Measurements from ENCODE around the gene PKP4. TPM values are rescaled to one million over a fixed set of nuclear protein-coding genes. Genes with fewer than 3 reads are reported as not detected.

PKP4 gene
- total RNA-seq, 1 experiment from 2014 or later = 52.0 TPM

DNA sequence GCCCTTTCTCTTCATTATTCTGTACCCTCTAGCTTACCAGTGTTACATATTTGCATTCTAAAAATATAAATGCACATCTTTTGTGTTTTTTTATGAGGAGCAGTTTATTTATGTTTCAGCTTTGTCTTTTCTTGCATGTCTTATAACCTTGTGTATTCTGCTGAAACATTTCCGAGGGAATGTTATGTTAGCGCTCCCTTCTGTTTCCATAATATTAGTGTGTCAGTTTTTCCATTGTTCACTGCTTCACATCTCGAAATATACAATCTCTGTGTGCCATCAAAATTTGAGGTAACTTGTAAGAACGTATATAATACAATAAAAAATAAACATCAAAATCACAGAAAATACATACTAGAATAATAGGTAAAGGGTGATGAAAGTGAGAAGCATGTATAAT is 153.3 kb downstream of the PKP4 start:
- Histone ChIP-seq H3K27ac (ENCODE audit: insufficient read length, low read depth, low read length) (no peak overlapping the region), H4K5ac (ENCODE audit: insufficient read length, low read depth, low read length) (no peak overlapping the region), H3K27me3 (ENCODE audit: insufficient read depth, low read length) (no peaks in the 10 kb centered on the region), H2BK120ac (ENCODE audit: low read depth, low read length, poor library complexity, severe bottlenecking) (no peak overlapping the region), H2BK15ac (ENCODE audit: low read depth, low read length) (no peak overlapping the region), H4K8ac (replicated peaks; ENCODE audit: insufficient read length, low read depth, low read length) (no peak overlapping the region), H3T11ph (ENCODE audit: low read length) (no peak overlapping the region), H3K23ac (ENCODE audit: insufficient read length, low read depth, low read length) (no peak overlapping the region), H3K14ac (ENCODE audit: insufficient read depth, low read length) (no peak overlapping the region), H4K20me1 (ENCODE audit: control insufficient read depth, insufficient read depth, insufficient read length) (no peaks in the 10 kb centered on the region), H2BK20ac (ENCODE audit: low read depth, low read length, poor library complexity, severe bottlenecking) (no peak overlapping the region), H3K4me2 (ENCODE audit: insufficient read depth, insufficient read length, low read length) (no peak overlapping the region), H3K79me2 (ENCODE audit: insufficient read depth, low read length) (no peaks in the 10 kb centered on the region), H3K23me2 (ENCODE audit: insufficient read length, low read depth, low read length, poor library complexity, severe bottlenecking) (no peaks in the 10 kb centered on the region), H2AFZ (ENCODE audit: low read length) (no peak overlapping the region), H2BK12ac (ENCODE audit: insufficient read length, low read depth, low read length) (no peak overlapping the region), H2BK5ac (ENCODE audit: insufficient read length, low read length) (no peak overlapping the region), H4K91ac (ENCODE audit: insufficient read length, low read depth, low read length) (no peak overlapping the region), H2AK5ac (ENCODE audit: insufficient read length, low read length) (no peak overlapping the region), H3K79me1 (ENCODE audit: insufficient read depth, low read depth, low read length, poor library complexity, severe bottlenecking) (peaks cover 3% of the 10 kb centered on the region), H3K9ac (ENCODE audit: extremely low read depth, insufficient read length, low read length) (no peak overlapping the region), H3K4me1 (ENCODE audit: insufficient read depth, low read length) (no peaks in the 10 kb centered on the region), H3K18ac (ENCODE audit: insufficient read length, low read depth, low read length) (no peak overlapping the region), H3K4ac (ENCODE audit: low read depth, low read length) (no peak overlapping the region), H3K9me3 (ENCODE audit: control insufficient read depth, low read depth, low read length) (no peaks in the 10 kb centered on the region), H3K56ac (ENCODE audit: insufficient read length, low read depth, low read length) (no peak overlapping the region)
- TF ChIP-seq, protein P1, sequence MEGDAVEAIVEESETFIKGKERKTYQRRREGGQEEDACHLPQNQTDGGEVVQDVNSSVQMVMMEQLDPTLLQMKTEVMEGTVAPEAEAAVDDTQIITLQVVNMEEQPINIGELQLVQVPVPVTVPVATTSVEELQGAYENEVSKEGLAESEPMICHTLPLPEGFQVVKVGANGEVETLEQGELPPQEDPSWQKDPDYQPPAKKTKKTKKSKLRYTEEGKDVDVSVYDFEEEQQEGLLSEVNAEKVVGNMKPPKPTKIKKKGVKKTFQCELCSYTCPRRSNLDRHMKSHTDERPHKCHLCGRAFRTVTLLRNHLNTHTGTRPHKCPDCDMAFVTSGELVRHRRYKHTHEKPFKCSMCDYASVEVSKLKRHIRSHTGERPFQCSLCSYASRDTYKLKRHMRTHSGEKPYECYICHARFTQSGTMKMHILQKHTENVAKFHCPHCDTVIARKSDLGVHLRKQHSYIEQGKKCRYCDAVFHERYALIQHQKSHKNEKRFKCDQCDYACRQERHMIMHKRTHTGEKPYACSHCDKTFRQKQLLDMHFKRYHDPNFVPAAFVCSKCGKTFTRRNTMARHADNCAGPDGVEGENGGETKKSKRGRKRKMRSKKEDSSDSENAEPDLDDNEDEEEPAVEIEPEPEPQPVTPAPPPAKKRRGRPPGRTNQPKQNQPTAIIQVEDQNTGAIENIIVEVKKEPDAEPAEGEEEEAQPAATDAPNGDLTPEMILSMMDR (conservative IDR thresholded peaks at IDR 0.05) = no peak
- no CpG with 5 or more reads among the region's 4 CpGs for WGBS (ENCODE audit: extremely low coverage, insufficient read length, low lambda C conversion rate)
- Mint-ChIP-seq H3K9me3 (no peaks in the 10 kb centered on the region), H3K27me3 (ENCODE audit: low read depth) (no peaks in the 10 kb centered on the region), H3K4me3 (no peak overlapping the region), H3K36me3 (ENCODE audit: insufficient read depth in 1 of 3, low read depth in 3 of 3) (no peaks in the 10 kb centered on the region), H3K4me1 (peaks cover 3 to 6% of the 10 kb centered on the region in 2 experiments; a peak in 3 of 4 replicates), H3K27ac (no peak overlapping the region)
- no peak for DNase-seq
